ENCODE measurements around the gene ARHGAP30. TPM values are rescaled to one million over a fixed set of nuclear protein-coding genes. Genes with fewer than 3 reads are reported as not detected.

The ARHGAP30 gene
- polyA plus RNA-seq, 1 experiment, result not detected

- H3K27me3 ChIP-seq (ENCODE audit: control insufficient read depth, insufficient read depth, low read length), result peaks cover 2% of the 10 kb centered on the region
- TF ChIP-seq, protein P1, sequence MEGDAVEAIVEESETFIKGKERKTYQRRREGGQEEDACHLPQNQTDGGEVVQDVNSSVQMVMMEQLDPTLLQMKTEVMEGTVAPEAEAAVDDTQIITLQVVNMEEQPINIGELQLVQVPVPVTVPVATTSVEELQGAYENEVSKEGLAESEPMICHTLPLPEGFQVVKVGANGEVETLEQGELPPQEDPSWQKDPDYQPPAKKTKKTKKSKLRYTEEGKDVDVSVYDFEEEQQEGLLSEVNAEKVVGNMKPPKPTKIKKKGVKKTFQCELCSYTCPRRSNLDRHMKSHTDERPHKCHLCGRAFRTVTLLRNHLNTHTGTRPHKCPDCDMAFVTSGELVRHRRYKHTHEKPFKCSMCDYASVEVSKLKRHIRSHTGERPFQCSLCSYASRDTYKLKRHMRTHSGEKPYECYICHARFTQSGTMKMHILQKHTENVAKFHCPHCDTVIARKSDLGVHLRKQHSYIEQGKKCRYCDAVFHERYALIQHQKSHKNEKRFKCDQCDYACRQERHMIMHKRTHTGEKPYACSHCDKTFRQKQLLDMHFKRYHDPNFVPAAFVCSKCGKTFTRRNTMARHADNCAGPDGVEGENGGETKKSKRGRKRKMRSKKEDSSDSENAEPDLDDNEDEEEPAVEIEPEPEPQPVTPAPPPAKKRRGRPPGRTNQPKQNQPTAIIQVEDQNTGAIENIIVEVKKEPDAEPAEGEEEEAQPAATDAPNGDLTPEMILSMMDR (IDR thresholded peaks at IDR 0.05; ENCODE audit: low read depth, low read length), result no peak
- no peak overlapping the region for H3K4me3 ChIP-seq (ENCODE audit: low read depth, low read length)
- H3K27ac ChIP-seq (ENCODE audit: low read depth, low read length), result no peak overlapping the region
- ChIA-PET CTCF (interaction anchor here (0.9 to 5.6 kb wide), 8 partner anchors 9 to 106 kb away, joined by 3 to 80 read pairs (median 29); partner anchors contain the start of genes ARHGAP30 and USF1), POLR2A (no interaction called here)
- no peak for DNase-seq (ENCODE audit: low read depth, low spot score)
- H3K9me3 ChIP-seq (ENCODE audit: control insufficient read depth, insufficient read depth, low read length), result no peaks in the 10 kb centered on the region
Measured at GRCh38 chr1:161096015-161096414, 26.3 kb upstream of the ARHGAP30 start.

DNA sequence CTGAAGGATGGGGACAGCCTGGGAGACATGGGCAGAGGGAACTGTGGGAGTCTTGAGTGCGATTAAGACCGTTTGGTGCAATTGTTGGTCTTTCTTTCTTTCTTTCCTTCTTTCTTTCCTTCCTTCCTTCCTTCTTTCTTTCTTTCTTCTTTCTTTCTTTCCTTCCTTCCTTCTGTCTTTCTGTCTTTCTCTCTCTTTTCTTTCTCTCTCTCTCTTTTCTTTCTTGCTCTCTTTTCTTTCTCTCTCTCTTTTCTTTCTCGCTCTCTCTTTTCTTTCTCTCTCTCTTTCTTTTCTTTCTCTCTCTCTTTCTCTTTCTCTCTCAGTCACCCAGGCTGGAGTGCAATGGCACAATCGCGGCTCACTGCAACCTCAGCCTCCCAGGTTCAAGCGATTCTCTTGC is 25.5 kb upstream of the ARHGAP30 start:
- POLR2A ChIA-PET, result interaction anchor here (1.3 kb wide), 1 partner anchor 50 kb away, joined by 4 read pairs; the partner anchor contains the start of gene USF1

GRCh38 chr1:161094481-161094880 is 24.8 kb upstream of the ARHGAP30 start:
- H3K4me3 ChIP-seq (ENCODE audit: low read depth, low read length), result no peak overlapping the region
- H3K27ac ChIP-seq (ENCODE audit: low read depth, low read length), result no peak overlapping the region
- ChIA-PET CTCF (interaction anchor here (5.6 kb wide), 1 partner anchor 98 kb away, joined by 80 read pairs; no protein-coding TSS in a partner anchor), POLR2A (interaction anchor here (1.3 kb wide), 1 partner anchor 49 kb away, joined by 4 read pairs; the partner anchor contains the start of gene USF1)
- peaks cover 2% of the 10 kb centered on the region for H3K27me3 ChIP-seq (ENCODE audit: control insufficient read depth, insufficient read depth, low read length)
- no peak for DNase-seq (ENCODE audit: low read depth, low spot score)
- H3K9me3 ChIP-seq (ENCODE audit: control insufficient read depth, insufficient read depth, low read length), result no peaks in the 10 kb centered on the region
- TF ChIP-seq, protein P1 (IDR thresholded peaks at IDR 0.05; ENCODE audit: low read depth, low read length), result no peak

More for the DNA sequence above, 25.5 kb upstream of the ARHGAP30 start:
- TF ChIP-seq, protein P1 (IDR thresholded peaks at IDR 0.05; ENCODE audit: low read depth, low read length), result no peak
- no peak for DNase-seq (ENCODE audit: low read depth, low spot score)
- CTCF ChIA-PET, result interaction anchor here (5.6 kb wide), 1 partner anchor 98 kb away, joined by 80 read pairs; no protein-coding TSS in a partner anchor
- no peak overlapping the region for H3K27ac ChIP-seq (ENCODE audit: low read depth, low read length)
- no peaks in the 10 kb centered on the region for H3K9me3 ChIP-seq (ENCODE audit: control insufficient read depth, insufficient read depth, low read length)
- peaks cover 2% of the 10 kb centered on the region for H3K27me3 ChIP-seq (ENCODE audit: control insufficient read depth, insufficient read depth, low read length)
- no peak overlapping the region for H3K4me3 ChIP-seq (ENCODE audit: low read depth, low read length)

- no peaks in the 10 kb centered on the region for H3K9me3 ChIP-seq (ENCODE audit: control insufficient read depth, insufficient read depth, low read length)
- no peak overlapping the region for H3K4me3 ChIP-seq (ENCODE audit: low read depth, low read length)
- no peak for DNase-seq (ENCODE audit: low read depth, low spot score)
- no peak overlapping the region for H3K27ac ChIP-seq (ENCODE audit: low read depth, low read length)
- ChIA-PET POLR2A (no interaction called here), CTCF (interaction anchor here (0.6 to 1.9 kb wide), 3 partner anchors 95 to 141 kb away, joined by 3 to 6 read pairs (median 3); no protein-coding TSS in a partner anchor)
- TF ChIP-seq, protein P1 (IDR thresholded peaks at IDR 0.05; ENCODE audit: low read depth, low read length), result no peak
- H3K27me3 ChIP-seq (ENCODE audit: control insufficient read depth, insufficient read depth, low read length), result peaks cover 2% of the 10 kb centered on the region
Measured at GRCh38 chr1:161092621-161093028, 22.9 kb upstream of the ARHGAP30 start.

DNA sequence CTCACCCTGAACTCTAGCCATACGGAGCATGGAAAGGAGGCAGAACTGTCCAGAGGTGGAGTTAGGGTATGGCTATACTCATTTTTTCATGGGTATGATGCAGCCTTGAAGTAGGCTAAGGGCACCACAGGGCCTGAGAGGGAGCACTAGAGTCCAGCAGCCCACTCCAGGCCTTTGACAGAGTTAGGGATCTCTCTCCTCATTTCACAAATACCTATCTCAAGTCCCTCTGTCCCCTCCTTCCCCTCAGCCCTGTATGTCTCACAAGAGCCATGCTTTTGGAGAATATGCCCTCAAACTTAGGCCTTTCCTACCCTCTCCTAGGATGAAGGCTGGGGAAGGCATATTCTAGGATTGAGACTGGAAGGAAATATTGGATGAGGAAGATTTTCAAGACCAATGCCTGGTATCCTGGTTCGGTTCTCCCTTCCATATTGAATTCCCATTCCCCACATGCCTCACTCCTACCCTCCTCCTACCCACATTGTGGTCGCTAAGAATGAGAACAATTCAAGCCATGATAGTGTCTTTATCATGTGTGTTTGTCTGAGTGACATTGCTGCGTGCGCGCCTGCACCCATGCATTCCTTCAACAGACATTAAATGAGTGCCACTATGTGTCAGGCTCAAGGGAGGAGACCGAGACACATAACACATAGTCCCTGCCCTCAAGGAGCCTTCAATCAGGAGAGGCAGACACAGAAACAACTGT is 22.3 kb upstream of the ARHGAP30 start:
- Histone ChIP-seq H3K9me3 (ENCODE audit: control insufficient read depth, insufficient read depth, low read length) (no peaks in the 10 kb centered on the region), H3K27ac (ENCODE audit: low read depth, low read length) (no peak overlapping the region), H3K27me3 (ENCODE audit: control insufficient read depth, insufficient read depth, low read length) (peaks cover 2% of the 10 kb centered on the region), H3K4me3 (ENCODE audit: low read depth, low read length) (no peak overlapping the region)
- POLR2A ChIA-PET, result no interaction called here
- CTCF ChIA-PET, result interaction anchor here (1.9 kb wide), 1 partner anchor 94 kb away, joined by 6 read pairs; no protein-coding TSS in a partner anchor
- DNase-seq (ENCODE audit: low read depth, low spot score), result no peak
- TF ChIP-seq, protein P1 (IDR thresholded peaks at IDR 0.05; ENCODE audit: low read depth, low read length), result no peak
